Brain microvascular endothelial cell (primary cell): Measurements from ENCODE around the gene CLDN9.

Experiments
- DNase-seq: peaks from one replicate; pipeline ENCODE4 v3.0.0-alpha.2; 2020
- H3K27ac ChIP-seq: fragments of 250-450 bp; sonication (Bioruptor Pico); 2 replicates; pipeline ENCODE4 v1.5.1; 2020; ENCODE audit warnings: mild to moderate bottlenecking, moderate library complexity
- H3K27me3 ChIP-seq: fragments of 250-450 bp; sonication (Bioruptor Pico); replicated peaks from 2 replicates; pipeline ENCODE4 v1.5.1; 2020; ENCODE audit warnings: mild to moderate bottlenecking
- H3K36me3 ChIP-seq: fragments of 250-450 bp; sonication (Bioruptor Pico); replicated peaks from 2 replicates; pipeline ENCODE4 v1.5.1; 2020; ENCODE audit warnings: mild to moderate bottlenecking
- H3K4me3 ChIP-seq: 2 replicates; pipeline ENCODE4 v1.5.1; 2011; ENCODE audit warnings: low read depth, mild to moderate bottlenecking, control low read depth, low read length, moderate library complexity
- CTCF ChIP-seq: IDR thresholded peaks from 2 replicates; pipeline ENCODE4 v1.5.1; 2011; ENCODE audit warnings: low read depth, mild to moderate bottlenecking, moderate library complexity, low read length, control low read depth, inconsistent platforms; ENCODE audit errors: missing control alignments
- in situ Hi-C: cut with HindIII; loops from 2 replicates; pipeline ENCODE4 v1.10.0; 2017; ENCODE audit warnings: low sequenced_read_pairs, low pct_ligation_motif_present

CLDN9 gene

GRCh38 chr16:3017344-3017743 is 4.6 kb downstream of the CLDN9 start:
- H3K27ac ChIP-seq: no peak overlapping the region
- peaks cover 20% of the 10 kb centered on the region for H3K27me3 ChIP-seq
- no peak overlapping the region for H3K4me3 ChIP-seq
- no peak for TF ChIP-seq CTCF
- in situ Hi-C loops: no loop called here
- H3K36me3 ChIP-seq: peaks cover 4% of the 10 kb centered on the region
- no peak for DNase-seq

- peak; percentile 61 for TF ChIP-seq CTCF
- no peak for DNase-seq
- in situ Hi-C loops: no loop called here
- Histone ChIP-seq H3K27me3 (peaks cover 14% of the 10 kb centered on the region), H3K27ac (no peak within 1 kb of the TSS), H3K4me3 (no peak within 1 kb of the TSS), H3K36me3 (peaks cover 9% of the 10 kb centered on the region)
Observed at GRCh38 chr16:3017794-3018506, 5.2 kb downstream of the CLDN9 start, which contains the start of gene CLDN6. Gene CLDN6, minus strand, starts transcription at chr16:3018183. Its CDS starts 2,162 bp downstream, at chr16:3016021.

- Histone ChIP-seq H3K4me3 (peak overlapping the region; percentile 95), H3K27ac (no peak overlapping the region), H3K27me3 (no peaks in the 10 kb centered on the region), H3K36me3 (peaks cover 10% of the 10 kb centered on the region)
- no peak for TF ChIP-seq CTCF
- in situ Hi-C loops: no loop called here
- DNase-seq: no peak
Observed at GRCh38 chr16:3019594-3020246, 7.0 kb downstream of the CLDN9 start.

- Histone ChIP-seq H3K27me3 (no peaks in the 10 kb centered on the region), H3K27ac (peak within 1 kb of the TSS; percentile 97), H3K36me3 (peaks cover 10% of the 10 kb centered on the region), H3K4me3 (peak within 1 kb of the TSS; percentile 95)
- in situ Hi-C loops: no loop called here
- no peak for TF ChIP-seq CTCF
- peak; percentile 59 for DNase-seq
Observed at GRCh38 chr16:3020247-3020603, 7.5 kb downstream of the CLDN9 start, which contains the start of gene TNFRSF12A. Gene TNFRSF12A, plus strand, starts transcription at chr16:3020368. Its CDS starts 30 bp downstream, at chr16:3020398.

- H3K27ac ChIP-seq: peak overlapping the region; percentile 97
- peak; percentile 78 for DNase-seq
- in situ Hi-C loops: no loop called here
- no peaks in the 10 kb centered on the region for H3K27me3 ChIP-seq
- H3K36me3 ChIP-seq: peaks cover 10% of the 10 kb centered on the region
- H3K4me3 ChIP-seq: peak overlapping the region; percentile 95
- TF ChIP-seq CTCF: no peak
Observed at GRCh38 chr16:3020604-3021448, 8.1 kb downstream of the CLDN9 start.
